ENCODE results near the gene CEMIP.

Gene CEMIP

DNA sequence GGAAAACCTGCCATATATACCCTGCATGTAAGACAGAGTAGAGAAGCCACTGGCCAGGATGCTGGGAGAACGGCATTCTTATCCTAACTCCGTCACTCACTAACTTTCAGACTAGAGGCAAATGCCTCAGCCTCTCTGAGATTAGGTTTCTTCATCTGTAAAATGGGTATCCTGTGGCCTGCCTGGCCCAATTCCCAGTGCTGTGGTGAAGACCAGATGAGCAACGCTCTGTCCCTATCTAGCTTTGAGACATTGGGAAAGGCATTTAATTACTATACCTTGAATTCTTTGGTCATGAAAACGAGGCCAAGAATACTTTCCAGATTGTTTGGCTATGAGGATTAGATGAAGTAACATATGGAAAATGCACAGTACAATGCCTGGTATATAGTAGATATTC is 35.9 kb downstream of the CEMIP start:
- TF ChIP-seq, protein P1, sequence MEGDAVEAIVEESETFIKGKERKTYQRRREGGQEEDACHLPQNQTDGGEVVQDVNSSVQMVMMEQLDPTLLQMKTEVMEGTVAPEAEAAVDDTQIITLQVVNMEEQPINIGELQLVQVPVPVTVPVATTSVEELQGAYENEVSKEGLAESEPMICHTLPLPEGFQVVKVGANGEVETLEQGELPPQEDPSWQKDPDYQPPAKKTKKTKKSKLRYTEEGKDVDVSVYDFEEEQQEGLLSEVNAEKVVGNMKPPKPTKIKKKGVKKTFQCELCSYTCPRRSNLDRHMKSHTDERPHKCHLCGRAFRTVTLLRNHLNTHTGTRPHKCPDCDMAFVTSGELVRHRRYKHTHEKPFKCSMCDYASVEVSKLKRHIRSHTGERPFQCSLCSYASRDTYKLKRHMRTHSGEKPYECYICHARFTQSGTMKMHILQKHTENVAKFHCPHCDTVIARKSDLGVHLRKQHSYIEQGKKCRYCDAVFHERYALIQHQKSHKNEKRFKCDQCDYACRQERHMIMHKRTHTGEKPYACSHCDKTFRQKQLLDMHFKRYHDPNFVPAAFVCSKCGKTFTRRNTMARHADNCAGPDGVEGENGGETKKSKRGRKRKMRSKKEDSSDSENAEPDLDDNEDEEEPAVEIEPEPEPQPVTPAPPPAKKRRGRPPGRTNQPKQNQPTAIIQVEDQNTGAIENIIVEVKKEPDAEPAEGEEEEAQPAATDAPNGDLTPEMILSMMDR (IDR thresholded peaks at IDR 0.05; ENCODE audit: low read depth, low read length): no peak
- DNase-seq (ENCODE audit: low read depth, low spot score): no peak
- in situ Hi-C loops (cut with HindIII; ENCODE audit: low sequenced_read_pairs): no loop called here
- no peak overlapping the region for H3K4me3 ChIP-seq (ENCODE audit: low read depth, low read length)

- no peak for DNase-seq (ENCODE audit: low read depth, low spot score)
- no peak overlapping the region for H3K4me3 ChIP-seq (ENCODE audit: low read depth, low read length)
- in situ Hi-C loops (cut with HindIII; ENCODE audit: low sequenced_read_pairs): no loop called here
- TF ChIP-seq, protein P1 (IDR thresholded peaks at IDR 0.05; ENCODE audit: low read depth, low read length): no peak
Observed at GRCh38 chr15:80816049-80816653, 37.0 kb downstream of the CEMIP start.

DNA sequence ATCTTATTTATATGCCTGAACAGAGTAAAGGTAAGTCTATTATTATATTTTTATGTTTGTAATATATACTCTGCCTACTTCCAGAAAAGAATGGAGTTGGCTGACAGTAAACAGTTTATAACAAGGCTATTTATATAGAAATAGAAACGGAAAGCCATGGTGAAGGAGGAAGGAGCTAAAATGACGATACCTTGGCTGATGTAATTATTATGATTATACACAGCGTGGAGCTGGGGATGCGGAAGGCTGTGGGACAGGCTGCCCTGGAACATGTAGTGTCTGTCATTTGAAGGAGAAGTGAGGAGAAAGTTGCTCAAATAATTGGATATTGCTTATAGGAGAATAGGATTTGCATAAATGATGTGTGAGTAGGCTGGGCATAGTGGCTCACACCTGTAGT is 37.8 kb downstream of the CEMIP start:
- H3K4me3 ChIP-seq (ENCODE audit: low read depth, low read length): no peak overlapping the region
- DNase-seq (ENCODE audit: low read depth, low spot score): no peak
- in situ Hi-C loops (cut with HindIII; ENCODE audit: low sequenced_read_pairs): no loop called here
- TF ChIP-seq, protein P1 (IDR thresholded peaks at IDR 0.05; ENCODE audit: low read depth, low read length): no peak

DNA sequence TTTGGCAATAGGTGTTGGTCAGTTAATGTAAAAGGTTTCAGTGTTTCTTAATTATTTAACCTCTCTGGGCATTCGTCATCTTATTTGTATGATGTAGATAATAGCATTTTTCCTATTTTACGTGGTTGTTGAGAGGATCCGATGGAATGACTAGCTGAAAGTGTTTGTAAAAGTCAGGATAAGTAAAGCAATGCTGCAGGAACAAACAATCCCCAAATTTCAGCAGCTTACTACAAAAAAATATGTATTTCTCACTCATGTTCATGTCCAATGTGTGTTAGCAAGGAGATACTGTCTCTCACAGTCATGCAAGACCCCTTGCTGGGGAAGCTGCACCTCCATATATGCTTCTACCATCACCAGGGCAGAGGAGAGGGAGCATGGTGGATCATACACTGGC is 38.7 kb downstream of the CEMIP start:
- no peak overlapping the region for H3K4me3 ChIP-seq (ENCODE audit: low read depth, low read length)
- TF ChIP-seq, protein P1 (IDR thresholded peaks at IDR 0.05; ENCODE audit: low read depth, low read length): no peak
- DNase-seq (ENCODE audit: low read depth, low spot score): no peak
- in situ Hi-C loops (cut with HindIII; ENCODE audit: low sequenced_read_pairs): no loop called here

DNA sequence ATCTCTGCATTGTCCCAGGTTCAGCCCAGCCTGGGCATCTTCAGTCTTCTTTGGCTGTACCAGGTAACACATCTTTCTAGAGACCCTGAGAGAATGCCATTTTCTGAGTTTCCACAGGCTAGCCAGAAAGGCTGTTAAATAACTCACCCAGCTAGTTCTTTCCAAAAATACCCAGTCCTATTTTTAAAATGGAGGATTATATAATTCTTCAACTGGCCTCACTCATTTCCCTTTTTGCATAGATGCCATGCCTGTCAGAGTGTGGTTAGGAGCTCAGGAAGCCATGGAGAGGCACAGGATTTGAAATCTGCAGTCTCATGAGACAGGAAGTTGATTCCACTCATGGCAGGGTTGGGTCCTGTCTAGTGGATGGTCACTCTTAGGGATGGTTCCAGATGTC is 39.8 kb downstream of the CEMIP start:
- in situ Hi-C loops (cut with HindIII; ENCODE audit: low sequenced_read_pairs): no loop called here
- TF ChIP-seq, protein P1 (IDR thresholded peaks at IDR 0.05; ENCODE audit: low read depth, low read length): no peak
- no peak overlapping the region for H3K4me3 ChIP-seq (ENCODE audit: low read depth, low read length)
- DNase-seq (ENCODE audit: low read depth, low spot score): no peak

- in situ Hi-C loops (cut with HindIII; ENCODE audit: low sequenced_read_pairs): no loop called here
- no peak overlapping the region for H3K4me3 ChIP-seq (ENCODE audit: low read depth, low read length)
- no peak for DNase-seq (ENCODE audit: low read depth, low spot score)
- TF ChIP-seq, protein P1 (IDR thresholded peaks at IDR 0.05; ENCODE audit: low read depth, low read length): no peak
Observed at GRCh38 chr15:80820092-80820491, 40.9 kb downstream of the CEMIP start.

DNA sequence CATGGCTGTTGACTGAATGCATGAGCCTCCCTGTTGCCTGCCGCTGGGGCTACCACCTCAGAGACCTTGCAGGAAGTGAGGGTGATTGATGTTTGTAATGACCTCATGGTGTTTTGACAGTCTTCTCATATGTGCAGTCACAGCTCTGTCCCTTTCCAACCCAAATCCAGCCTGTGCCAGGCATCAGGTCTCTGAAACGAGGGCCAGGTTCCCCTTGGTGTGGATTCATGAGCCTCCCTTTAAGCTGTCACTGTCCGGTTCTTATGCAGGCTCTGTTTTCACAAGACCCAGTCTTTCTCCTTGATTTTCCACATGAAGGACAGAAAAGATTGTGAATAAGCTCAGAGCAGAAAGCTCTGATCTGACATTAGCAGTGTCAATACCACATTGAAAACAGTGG is 43.1 kb downstream of the CEMIP start:
- in situ Hi-C loops (cut with HindIII; ENCODE audit: low sequenced_read_pairs): no loop called here
- TF ChIP-seq, protein P1 (IDR thresholded peaks at IDR 0.05; ENCODE audit: low read depth, low read length): no peak
- H3K4me3 ChIP-seq (ENCODE audit: low read depth, low read length): no peak overlapping the region
- no peak for DNase-seq (ENCODE audit: low read depth, low spot score)

Data from astrocyte of the spinal cord (primary cell).